ENCODE data around the gene TWIST2.

DNA sequence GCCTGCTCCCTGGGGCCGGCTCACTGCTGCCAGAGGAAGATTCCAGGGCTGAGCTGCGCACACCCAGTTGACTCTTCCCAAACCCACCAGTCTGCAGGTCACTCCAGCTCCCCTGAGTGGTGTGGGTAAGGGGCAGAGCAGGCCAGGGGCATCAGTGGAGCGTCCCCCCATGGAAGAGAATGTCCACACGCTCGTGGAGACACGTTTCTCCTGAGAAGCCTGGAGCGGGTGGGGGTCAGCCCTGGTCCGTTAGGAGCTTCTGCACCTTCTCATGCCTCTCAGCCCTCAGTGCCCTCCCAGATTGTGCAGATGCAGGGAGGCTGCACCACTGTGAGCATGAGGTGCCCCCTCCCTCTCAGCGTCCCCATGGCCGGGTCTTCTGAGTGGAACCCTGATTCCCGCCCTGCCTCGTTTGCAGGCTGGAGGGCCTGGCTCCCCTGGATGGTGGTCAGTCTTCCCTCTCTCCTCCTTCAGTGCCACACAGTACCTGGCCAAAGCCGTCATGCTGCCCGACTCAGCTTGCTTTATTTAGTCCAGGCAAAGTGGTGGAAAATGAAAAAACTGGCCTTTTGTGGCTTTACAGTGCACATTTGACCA lies 37.0 kb downstream of the TWIST2 start:
- TF ChIP-seq CTCF (IDR thresholded peaks at IDR 0.05) (no peak), EP300 (IDR thresholded peaks at IDR 0.05) (no peak), POLR2AphosphoS5 (IDR thresholded peaks at IDR 0.05) (no peak)
